Measurements from ENCODE around the gene PRAC2. TPM values are rescaled to one million over a fixed set of nuclear protein-coding genes. Genes with fewer than 3 reads are reported as not detected.

PRAC2 gene
- total RNA-seq, 2 experiments from 2014 or later: not detected

DNA sequence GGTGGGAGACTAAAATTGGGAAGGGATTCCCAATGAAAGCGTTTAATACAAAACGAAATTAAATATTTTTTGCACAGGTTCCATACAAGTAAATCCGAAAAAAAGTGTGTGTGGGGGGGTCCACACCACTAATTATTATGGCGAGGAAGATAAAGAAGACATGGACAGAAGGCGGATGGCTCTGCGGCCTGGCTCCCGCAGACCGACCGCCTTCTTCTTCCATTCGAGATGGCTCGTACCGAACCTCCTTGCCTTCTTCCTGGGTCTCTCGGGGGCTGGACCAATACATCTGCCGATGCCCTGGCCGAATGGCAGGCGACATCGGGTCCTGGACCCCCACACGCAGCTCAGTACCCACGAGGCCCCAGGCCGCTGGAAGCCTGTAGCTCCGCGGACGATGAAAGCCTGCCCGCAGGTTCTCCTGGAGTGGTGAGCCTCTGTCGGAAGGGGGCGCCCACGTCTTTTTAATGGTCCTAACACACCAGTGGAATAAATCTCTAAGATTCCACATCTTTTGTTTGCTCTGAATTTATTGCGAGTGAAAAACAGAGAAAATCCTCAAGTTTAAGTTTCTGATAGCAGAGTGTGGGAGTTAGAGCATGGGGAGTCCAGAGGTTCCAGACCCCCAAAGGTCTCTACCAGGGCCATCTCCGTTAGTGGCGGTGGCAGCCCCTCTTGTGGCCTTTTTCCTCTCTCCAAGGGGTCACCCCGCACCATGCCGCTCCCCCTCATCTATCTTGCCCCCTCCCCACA lies 1.4 kb downstream of the PRAC2 start:
- peak; percentile 75 for ATAC-seq

DNA sequence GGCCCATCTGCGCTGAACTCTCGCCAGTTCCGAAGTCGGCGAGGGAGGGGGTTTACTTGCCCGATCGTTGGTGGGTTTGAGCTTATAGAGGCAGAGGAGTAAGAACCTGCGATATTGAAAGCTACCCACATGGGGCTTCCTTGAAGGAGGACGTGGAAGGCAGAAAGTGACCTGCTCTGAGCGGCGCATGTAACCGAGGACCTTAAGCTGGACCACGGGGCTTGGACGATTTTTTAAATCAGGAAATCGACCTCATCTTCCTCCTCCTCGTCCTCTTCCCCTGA lies 2.0 kb downstream of the PRAC2 start:
- Mint-ChIP-seq H3K27ac (peak overlapping the region; percentile 71), H3K36me3 (peaks cover 3% of the 10 kb centered on the region), H3K4me3 (no peak overlapping the region), H3K9me3 (ENCODE audit: low read depth) (no peaks in the 10 kb centered on the region), H3K4me1 (peaks cover 25% of the 10 kb centered on the region), H3K27me3 (peaks cover 96% of the 10 kb centered on the region)
- DNase-seq (no peak), ATAC-seq (no peak)
- CTCF ChIA-PET: interaction anchor here (0.7 to 4.6 kb wide), 27 partner anchors 9 to 308 kb away, joined by 3 to 56 read pairs (median 9); partner anchors contain the start of gene TTLL6

More for the DNA sequence above, 1.4 kb downstream of the PRAC2 start:
- Mint-ChIP-seq H3K4me3 (peak overlapping the region; percentile 12), H3K27me3 (peaks cover 96% of the 10 kb centered on the region), H3K36me3 (peaks cover 3% of the 10 kb centered on the region), H3K27ac (peak overlapping the region; percentile 77), H3K4me1 (peaks cover 25% of the 10 kb centered on the region), H3K9me3 (ENCODE audit: low read depth) (no peaks in the 10 kb centered on the region)
- CTCF ChIA-PET: interaction anchor here (0.6 to 4.6 kb wide), 53 partner anchors 9 to 618 kb away, joined by 3 to 56 read pairs (median 5); partner anchors contain the start of genes ATP5MC1 and TTLL6
- peak; percentile 87 for DNase-seq

DNA sequence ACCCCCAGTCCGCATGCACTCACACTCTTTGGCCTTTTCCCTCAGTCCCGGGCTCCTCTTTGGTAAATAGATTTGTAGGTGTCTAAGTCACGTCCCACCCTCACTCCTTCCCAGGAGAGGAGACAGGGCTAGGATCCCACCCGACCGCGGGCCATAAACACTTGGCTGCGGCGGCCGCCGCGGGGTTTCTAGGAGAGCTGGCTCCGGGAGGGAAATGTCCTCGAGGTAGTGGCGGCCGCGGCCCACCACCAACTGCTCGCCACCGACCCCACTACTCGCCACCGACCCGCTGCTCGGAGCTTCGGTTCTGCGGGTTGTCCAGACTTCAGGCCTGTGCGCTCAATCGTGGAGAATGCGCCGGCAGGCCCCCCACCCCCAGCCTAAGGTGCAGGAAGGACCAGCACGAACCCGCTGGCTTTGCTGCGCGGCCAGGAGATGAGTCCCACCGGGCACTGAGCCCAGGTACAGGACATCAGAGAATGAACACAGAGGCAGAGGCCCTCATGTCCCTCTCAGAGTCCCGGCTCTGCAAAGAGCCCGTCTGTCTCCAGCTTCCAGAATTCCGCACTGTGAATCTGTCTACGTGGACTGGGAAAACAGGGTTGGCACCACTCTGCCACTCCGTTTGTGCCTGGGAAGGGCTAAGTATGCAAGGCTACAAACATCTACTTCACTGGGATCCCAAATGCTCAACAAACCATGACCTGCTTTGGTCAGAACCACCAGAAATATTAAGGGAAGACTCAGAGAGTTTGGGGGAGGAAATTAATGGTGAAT lies 2.5 kb downstream of the PRAC2 start:
- H3K9me3 Mint-ChIP-seq (ENCODE audit: low read depth): no peaks in the 10 kb centered on the region
- no peak overlapping the region for H3K4me3 Mint-ChIP-seq
- H3K27ac Mint-ChIP-seq: peak overlapping the region; percentile 71
- no peak for ATAC-seq
- CTCF ChIA-PET: interaction anchor here (0.6 to 4.6 kb wide), 26 partner anchors 8 to 307 kb away, joined by 3 to 56 read pairs (median 9); partner anchors contain the start of genes HOXB9 and TTLL6
- H3K4me1 Mint-ChIP-seq: peaks cover 24% of the 10 kb centered on the region
- H3K27me3 Mint-ChIP-seq: peaks cover 96% of the 10 kb centered on the region
- peaks cover 1% of the 10 kb centered on the region for H3K36me3 Mint-ChIP-seq
- no peak for DNase-seq

DNA sequence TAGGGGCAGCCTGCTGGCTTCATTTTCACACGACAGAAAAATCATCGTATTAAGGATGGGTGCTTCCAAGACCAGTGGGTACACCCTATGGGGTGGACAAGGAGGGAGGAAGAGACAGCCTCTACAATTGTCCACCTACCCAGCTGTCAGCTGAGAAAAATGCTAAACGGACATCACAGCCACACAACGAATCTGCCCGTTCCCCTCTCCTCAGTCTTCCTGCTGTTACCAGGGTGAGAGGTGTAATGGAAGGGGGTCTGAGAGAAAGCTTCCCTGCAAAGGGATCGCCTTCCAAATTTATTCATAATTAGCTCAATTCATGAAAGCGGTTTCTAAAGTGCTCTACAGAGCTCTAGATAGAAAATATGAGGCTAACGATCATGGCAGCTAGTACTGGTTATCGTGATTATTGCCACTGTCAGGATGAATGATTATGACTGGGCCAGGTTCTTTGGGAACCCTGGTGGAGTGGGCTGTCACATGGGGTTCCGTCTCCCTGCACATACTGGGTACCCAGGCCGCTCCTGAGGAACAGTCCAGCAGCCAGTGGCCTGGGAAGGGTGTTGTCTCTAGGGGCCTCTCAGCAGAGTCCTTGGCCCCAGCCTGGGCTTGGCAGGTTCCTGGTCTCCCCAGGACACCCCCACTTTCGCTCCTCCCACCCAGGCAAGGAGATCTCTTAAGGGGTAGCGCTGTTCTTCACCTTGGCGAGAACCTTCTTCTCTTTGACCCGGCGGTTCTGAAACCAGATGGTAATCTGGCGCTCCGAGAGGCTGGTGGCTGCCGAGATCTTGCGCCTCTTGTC lies 3.3 kb downstream of the PRAC2 start:
- H3K4me1 Mint-ChIP-seq: peaks cover 24% of the 10 kb centered on the region
- H3K36me3 Mint-ChIP-seq: peaks cover 1% of the 10 kb centered on the region
- CTCF ChIA-PET: interaction anchor here (1.0 to 4.6 kb wide), 10 partner anchors 8 to 158 kb away, joined by 3 to 56 read pairs (median 14); partner anchors contain the start of genes HOXB9 and TTLL6
- no peaks in the 10 kb centered on the region for H3K9me3 Mint-ChIP-seq (ENCODE audit: low read depth)
- H3K27me3 Mint-ChIP-seq: peaks cover 95% of the 10 kb centered on the region
- H3K4me3 Mint-ChIP-seq: no peak overlapping the region
- H3K27ac Mint-ChIP-seq: no peak overlapping the region
- no peak for DNase-seq
- ATAC-seq: no peak

DNA sequence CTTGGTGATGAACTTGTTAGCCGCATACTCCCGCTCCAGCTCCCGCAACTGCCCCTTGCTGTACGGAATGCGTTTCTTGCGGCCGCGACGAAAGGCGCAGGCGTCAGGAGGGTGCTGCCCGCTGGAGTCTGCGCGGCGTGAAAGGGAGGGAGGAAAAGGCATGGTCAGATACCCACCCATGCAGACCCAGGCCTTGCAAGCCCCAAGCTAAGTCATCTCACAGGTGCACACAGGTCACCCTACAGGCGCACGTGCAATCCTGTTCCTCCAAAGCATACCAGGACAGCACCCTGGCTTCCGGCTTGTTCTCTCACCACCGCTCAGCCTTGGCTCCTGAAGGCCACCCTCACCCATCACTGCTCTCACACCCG lies 3.9 kb downstream of the PRAC2 start:
- ATAC-seq: no peak
- peaks cover 24% of the 10 kb centered on the region for H3K4me1 Mint-ChIP-seq
- DNase-seq: no peak
- H3K27ac Mint-ChIP-seq: no peak overlapping the region
- CTCF ChIA-PET: interaction anchor here (0.7 to 4.6 kb wide), 9 partner anchors 17 to 158 kb away, joined by 3 to 56 read pairs (median 5); partner anchors contain the start of genes HOXB9 and TTLL6
- no peaks in the 10 kb centered on the region for H3K9me3 Mint-ChIP-seq (ENCODE audit: low read depth)
- no peak overlapping the region for H3K4me3 Mint-ChIP-seq
- H3K36me3 Mint-ChIP-seq: peaks cover 1% of the 10 kb centered on the region
- H3K27me3 Mint-ChIP-seq: peaks cover 99% of the 10 kb centered on the region

DNA sequence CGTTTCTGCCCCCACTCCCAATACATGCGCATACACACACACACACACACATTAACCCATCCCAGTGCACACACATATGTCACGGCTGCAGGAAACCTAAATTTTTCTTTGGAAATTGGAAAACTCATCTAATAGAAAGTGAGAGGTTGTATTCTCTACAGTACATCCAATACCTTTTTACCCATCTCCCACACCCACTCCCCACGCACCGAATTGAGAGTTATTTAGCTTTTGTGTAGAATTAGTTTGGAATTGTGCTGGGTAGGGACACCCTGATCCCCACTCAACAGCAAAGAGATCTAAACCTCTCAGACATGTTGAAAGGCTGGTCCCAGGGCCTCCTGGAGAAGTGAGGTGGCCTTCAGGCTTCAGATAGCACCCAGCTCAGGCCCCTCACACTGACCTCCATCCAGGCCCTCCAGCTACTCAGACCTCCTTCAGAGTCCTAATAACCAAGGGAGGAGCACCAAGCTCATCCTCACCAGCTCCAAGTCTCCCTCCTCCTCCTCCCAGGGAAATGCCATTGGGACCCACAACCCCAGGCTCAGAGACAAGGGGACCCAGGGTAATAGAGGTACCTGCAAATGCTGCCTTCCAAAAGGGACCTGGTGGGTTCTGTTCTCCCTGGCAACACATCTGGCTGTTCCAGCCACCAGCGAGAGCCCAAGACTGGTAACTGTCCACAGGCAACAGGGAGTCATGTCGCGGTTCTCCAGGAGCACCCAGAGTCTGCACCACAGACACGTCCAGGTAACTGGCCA lies 4.6 kb downstream of the PRAC2 start:
- CTCF ChIA-PET: interaction anchor here (0.7 to 2.6 kb wide), 7 partner anchors 10 to 151 kb away, joined by 3 to 8 read pairs (median 3); no protein-coding TSS in a partner anchor
- H3K4me1 Mint-ChIP-seq: peaks cover 23% of the 10 kb centered on the region
- peaks cover 99% of the 10 kb centered on the region for H3K27me3 Mint-ChIP-seq
- no peak overlapping the region for H3K27ac Mint-ChIP-seq
- ATAC-seq (no peak), DNase-seq (no peak)
- H3K36me3 Mint-ChIP-seq: peaks cover 1% of the 10 kb centered on the region
- no peaks in the 10 kb centered on the region for H3K9me3 Mint-ChIP-seq (ENCODE audit: low read depth)
- H3K4me3 Mint-ChIP-seq: no peak overlapping the region

DNA sequence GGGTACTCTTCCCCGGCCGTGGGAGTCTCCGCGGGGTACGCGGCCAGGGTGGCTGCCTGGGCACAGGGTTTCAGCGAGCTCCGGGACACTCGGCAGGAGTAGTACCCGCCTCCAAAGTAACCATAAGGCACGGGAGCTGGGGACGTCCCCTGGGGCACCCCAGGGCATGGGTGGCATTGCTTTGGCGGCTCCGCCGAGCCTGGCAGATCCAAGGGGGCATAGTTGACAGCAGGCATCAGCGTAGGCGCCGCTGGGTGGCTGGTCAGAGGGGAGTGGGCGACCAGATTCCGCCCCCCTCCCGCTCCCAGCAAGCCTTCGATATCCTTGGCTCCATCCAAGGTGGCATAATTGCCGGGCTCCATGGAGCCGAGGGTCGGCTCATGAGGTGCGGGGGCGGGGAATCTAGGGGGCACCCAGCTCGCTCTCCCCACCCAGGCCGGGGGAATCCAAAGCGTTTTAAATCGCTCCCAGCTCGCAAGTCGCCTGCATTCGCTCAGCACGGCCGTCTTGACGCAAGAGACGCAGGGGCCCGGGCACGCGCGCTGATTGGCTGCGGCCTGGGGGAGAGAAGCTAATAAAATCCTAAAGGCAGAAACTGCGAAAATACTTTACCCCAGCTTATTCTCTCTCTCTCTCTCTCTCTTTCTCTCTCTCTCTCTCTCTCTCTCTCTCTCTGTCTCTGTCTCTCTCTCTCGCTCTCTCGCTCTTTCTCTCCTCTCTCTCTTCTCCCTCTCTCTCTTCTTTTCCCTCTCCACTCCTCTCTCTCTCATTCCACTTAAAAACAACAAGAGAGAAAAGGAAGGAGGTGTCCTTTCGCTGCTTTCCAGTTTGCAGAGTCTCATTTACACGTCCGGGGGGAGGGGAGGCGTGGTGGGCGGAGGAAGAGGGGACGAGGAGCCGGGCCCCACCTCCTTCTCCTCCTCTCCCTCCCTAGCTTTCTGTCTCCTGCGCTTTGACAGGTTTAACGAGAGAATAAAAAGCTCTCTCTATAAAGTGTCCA lies 5.5 kb downstream of the PRAC2 start, which contains the start of gene HOXB13:
TSS of gene HOXB13 (minus strand) at position 519 of the 1,000 bp plus-strand sequence. CDS start at position 362, 157 bp downstream.
- DNase-seq (no peak), ATAC-seq (no peak)
- CTCF ChIA-PET: interaction anchor here (0.7 to 2.6 kb wide), 8 partner anchors 9 to 151 kb away, joined by 3 to 8 read pairs (median 4); no protein-coding TSS in a partner anchor

DNA sequence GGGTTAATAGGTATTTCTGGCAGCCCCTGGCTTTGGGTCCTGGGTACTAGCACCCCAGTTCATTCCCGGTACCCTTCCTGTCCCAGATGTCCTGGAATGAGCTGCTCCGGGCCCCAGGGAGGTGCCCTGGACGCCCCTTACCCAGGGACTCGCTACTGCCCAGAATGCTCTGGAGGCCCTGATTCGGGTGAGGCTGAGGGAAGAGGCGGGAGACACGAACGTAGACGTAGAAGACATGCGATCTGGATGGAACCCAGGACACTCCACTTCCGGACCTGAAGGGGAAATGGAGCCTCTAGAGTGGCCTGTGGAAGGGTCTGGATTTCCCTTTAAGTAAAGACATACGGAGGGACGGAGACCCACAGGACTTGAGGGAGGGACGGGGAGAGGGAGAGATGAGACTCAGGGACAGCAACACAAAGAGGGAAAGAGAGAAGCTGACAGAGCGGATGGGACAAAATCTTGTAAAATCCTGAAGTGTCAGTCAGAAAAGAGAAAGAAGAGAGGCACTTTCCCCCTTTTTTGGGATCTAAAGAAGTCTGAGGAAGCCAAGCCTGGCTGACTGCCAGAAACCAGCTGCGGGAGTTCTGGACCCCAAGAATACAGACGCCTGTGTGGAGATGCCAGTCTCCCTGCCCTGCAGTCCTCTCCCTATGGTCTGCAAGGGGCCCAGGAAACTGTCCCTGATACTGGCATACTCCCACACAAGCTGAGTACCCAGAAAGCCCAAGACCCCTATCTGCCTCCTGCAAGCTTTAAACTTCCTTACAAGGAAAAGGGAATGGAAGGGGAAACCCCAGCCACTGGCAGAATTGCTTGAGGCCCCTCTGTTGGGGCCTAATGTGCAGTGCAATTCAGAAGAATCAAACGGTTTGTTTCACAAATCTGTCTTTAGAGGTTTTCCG lies 6.6 kb downstream of the PRAC2 start:
- no peak for ATAC-seq
- DNase-seq: no peak
- CTCF ChIA-PET: interaction anchor here (1.9 kb wide), 1 partner anchor 149 kb away, joined by 7 read pairs; no protein-coding TSS in a partner anchor
- Mint-ChIP-seq H3K9me3 (ENCODE audit: low read depth) (no peaks in the 10 kb centered on the region), H3K36me3 (no peaks in the 10 kb centered on the region), H3K4me1 (peaks cover 18% of the 10 kb centered on the region), H3K27ac (no peak overlapping the region), H3K27me3 (peaks cover 97% of the 10 kb centered on the region), H3K4me3 (no peak overlapping the region)

More for the DNA sequence above, 5.5 kb downstream of the PRAC2 start, which contains the start of gene HOXB13:
- Mint-ChIP-seq H3K27me3 (peaks cover 97% of the 10 kb centered on the region), H3K4me1 (peaks cover 24% of the 10 kb centered on the region), H3K27ac (no peak within 1 kb of the TSS), H3K36me3 (peaks cover 1% of the 10 kb centered on the region), H3K9me3 (ENCODE audit: low read depth) (no peaks in the 10 kb centered on the region), H3K4me3 (no peak within 1 kb of the TSS)

DNA sequence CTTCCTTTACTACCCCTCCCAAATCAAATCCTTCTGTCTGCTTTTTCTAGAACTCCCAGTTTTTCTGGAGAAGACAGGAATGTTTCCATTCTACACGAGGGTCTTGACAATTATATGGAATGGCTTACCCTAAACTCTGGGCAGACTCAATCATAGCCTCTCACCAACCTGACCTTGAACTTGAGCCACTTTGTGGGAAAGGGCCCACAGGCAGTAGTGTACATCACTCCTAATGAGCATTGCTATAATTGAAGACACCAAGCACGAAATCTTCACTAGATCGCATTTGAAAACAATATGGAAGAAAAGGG lies 7.2 kb downstream of the PRAC2 start:
- Mint-ChIP-seq H3K4me1 (peaks cover 14% of the 10 kb centered on the region), H3K4me3 (no peak overlapping the region), H3K27ac (no peak overlapping the region), H3K36me3 (no peaks in the 10 kb centered on the region), H3K27me3 (peaks cover 97% of the 10 kb centered on the region), H3K9me3 (ENCODE audit: low read depth) (no peaks in the 10 kb centered on the region)
- CTCF ChIA-PET: interaction anchor here (1.9 to 2.4 kb wide), 2 partner anchors 94 to 149 kb away, joined by 6 to 7 read pairs; no protein-coding TSS in a partner anchor
- no peak for DNase-seq
- ATAC-seq: no peak

DNA sequence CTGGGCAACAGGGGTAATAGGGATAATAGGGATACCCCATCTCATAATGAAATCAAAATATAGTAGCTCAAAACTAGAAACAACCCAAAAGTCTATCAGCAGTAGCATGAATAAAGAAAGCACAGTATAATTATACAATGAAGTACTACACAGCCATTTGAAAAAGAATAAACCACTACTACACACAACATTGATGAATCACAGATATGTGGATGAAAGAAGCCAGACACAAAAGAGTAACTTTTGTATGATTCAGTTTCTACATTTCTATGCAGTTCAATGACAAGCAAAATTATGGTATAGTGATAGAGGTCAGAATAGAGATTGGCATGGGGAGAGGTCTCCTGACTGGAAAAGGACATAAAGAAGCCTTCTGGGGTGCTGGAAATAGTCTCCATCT lies 8.4 kb downstream of the PRAC2 start:
- CTCF ChIA-PET: interaction anchor here (0.8 to 5.0 kb wide), 8 partner anchors 7 to 153 kb away, joined by 3 to 38 read pairs (median 5); partner anchors contain the start of gene PRAC2
- Mint-ChIP-seq H3K36me3 (no peaks in the 10 kb centered on the region), H3K27ac (no peak overlapping the region), H3K4me1 (peaks cover 13% of the 10 kb centered on the region), H3K27me3 (peaks cover 97% of the 10 kb centered on the region), H3K4me3 (no peak overlapping the region), H3K9me3 (ENCODE audit: low read depth) (no peaks in the 10 kb centered on the region)
- ATAC-seq (no peak), DNase-seq (no peak)

Data from activated CD8-positive, alpha-beta memory T cell treated with anti-CD3 and anti-CD28 coated beads, Interleukin-2, amount 10 ng/mL, durations not matched to agents 7 days and 5 days (primary cell).